ENCODE results near the gene ATP8B4.

ATP8B4 gene

GRCh38 chr15:50059203-50059772, 59.7 kb downstream of the ATP8B4 start:
- no peak for DNase-seq

GRCh38 chr15:50057905-50058639, 61.0 kb downstream of the ATP8B4 start:
- no peak for DNase-seq

- DNase-seq = no peak
Observed at GRCh38 chr15:50057196-50057595, 61.8 kb downstream of the ATP8B4 start.

GRCh38 chr15:50055750-50056157, 63.3 kb downstream of the ATP8B4 start:
- DNase-seq = no peak

GRCh38 chr15:50055332-50055731, 63.7 kb downstream of the ATP8B4 start:
- no peak for DNase-seq

- DNase-seq = no peak
Observed at GRCh38 chr15:50053055-50053856, 65.8 kb downstream of the ATP8B4 start.

GRCh38 chr15:50051811-50052419, 67.1 kb downstream of the ATP8B4 start:
- peak; percentile 80 for DNase-seq

- DNase-seq = no peak
Observed at GRCh38 chr15:50050986-50051743, 67.9 kb downstream of the ATP8B4 start.

- no peak for DNase-seq
Observed at GRCh38 chr15:50049871-50050270, 69.2 kb downstream of the ATP8B4 start.

- DNase-seq = no peak
Observed at GRCh38 chr15:50046867-50047266, 72.2 kb downstream of the ATP8B4 start.

GRCh38 chr15:50046159-50046558, 72.9 kb downstream of the ATP8B4 start:
- no peak for DNase-seq

- DNase-seq = no peak
Observed at GRCh38 chr15:50044904-50045303, 74.1 kb downstream of the ATP8B4 start.

- no peak for DNase-seq
Observed at GRCh38 chr15:50044406-50044805, 74.6 kb downstream of the ATP8B4 start.

- DNase-seq = no peak
Observed at GRCh38 chr15:50042775-50043174, 76.3 kb downstream of the ATP8B4 start.

- DNase-seq = no peak
Observed at GRCh38 chr15:50030456-50030855, 88.6 kb downstream of the ATP8B4 start.

GRCh38 chr15:50028326-50028725, 90.7 kb downstream of the ATP8B4 start:
- no peak for DNase-seq

- DNase-seq = peak; percentile 66
Observed at GRCh38 chr15:50024281-50024680, 94.8 kb downstream of the ATP8B4 start.

- DNase-seq = no peak
Observed at GRCh38 chr15:50018491-50018890, 100.5 kb downstream of the ATP8B4 start.

GRCh38 chr15:50017522-50017921, 101.5 kb downstream of the ATP8B4 start:
- DNase-seq = no peak

GRCh38 chr15:50016951-50017350, 102.1 kb downstream of the ATP8B4 start:
- no peak for DNase-seq

GRCh38 chr15:50012790-50013189, 106.2 kb downstream of the ATP8B4 start:
- DNase-seq = no peak

- DNase-seq = no peak
Observed at GRCh38 chr15:50009634-50010033, 109.4 kb downstream of the ATP8B4 start.
